Ishikawa (cell line): ENCODE results near the gene TPM1.

Experiments used
- CEBPB ChIP-seq: IDR thresholded peaks from 2 replicates; pipeline ENCODE4 v1.6.1; 2012
- CREB1 ChIP-seq: IDR thresholded peaks from 2 replicates; pipeline ENCODE4 v1.6.1; 2012; ENCODE audit warnings: low read depth
- EGR1 ChIP-seq: IDR thresholded peaks from 2 replicates; pipeline ENCODE4 v1.6.1; 2012
- EP300 ChIP-seq: IDR thresholded peaks from 2 replicates; pipeline ENCODE4 v1.6.1; 2012; ENCODE audit warnings: borderline replicate concordance
- FOXM1 ChIP-seq: IDR thresholded peaks from 2 replicates; pipeline ENCODE4 v1.6.1; 2012; ENCODE audit warnings: low read depth, borderline replicate concordance
- MAX ChIP-seq: IDR thresholded peaks from 2 replicates; pipeline ENCODE4 v1.6.1; 2012
- NFIC ChIP-seq: IDR thresholded peaks from 2 replicates; pipeline ENCODE4 v1.6.1; 2012
- RAD21 ChIP-seq: IDR thresholded peaks from 2 replicates; pipeline ENCODE4 v1.6.1; 2012; ENCODE audit warnings: low read depth
- REST ChIP-seq: IDR thresholded peaks from 2 replicates; pipeline ENCODE4 v1.6.1; 2012; ENCODE audit warnings: low read depth, mild to moderate bottlenecking
- TAF1 ChIP-seq: IDR thresholded peaks from 2 replicates; pipeline ENCODE4 v1.6.1; 2012; ENCODE audit warnings: low read depth, mild to moderate bottlenecking
- TCF12 ChIP-seq: IDR thresholded peaks from 2 replicates; pipeline ENCODE4 v1.6.1; 2012; ENCODE audit warnings: low read depth
- TEAD4 ChIP-seq: IDR thresholded peaks from 2 replicates; pipeline ENCODE4 v1.6.1; 2012
- USF1 ChIP-seq: IDR thresholded peaks from 2 replicates; pipeline ENCODE4 v1.6.1; 2012
- YY1 ChIP-seq: IDR thresholded peaks from 2 replicates; pipeline ENCODE4 v1.6.1; 2012; ENCODE audit warnings: low read depth
- ZBTB7A ChIP-seq: IDR thresholded peaks from 2 replicates; pipeline ENCODE4 v1.6.1; 2012; ENCODE audit warnings: low read depth

TPM1 gene

GRCh38 chr15:63090887-63091286 lies 48.3 kb downstream of the TPM1 start:
- TF ChIP-seq USF1 = no peak
- no peak for TF ChIP-seq TCF12
- TF ChIP-seq CREB1 = no peak
- no peak for TF ChIP-seq RAD21
- TF ChIP-seq FOXM1 = no peak
- TF ChIP-seq REST = no peak
- no peak for TF ChIP-seq EP300
- TF ChIP-seq CEBPB = no peak
- no peak for TF ChIP-seq MAX
- TF ChIP-seq TAF1 = no peak
- TF ChIP-seq NFIC = no peak
- no peak for TF ChIP-seq TEAD4
- no peak for TF ChIP-seq ZBTB7A
- TF ChIP-seq EGR1 = no peak
- no peak for TF ChIP-seq YY1

- TF ChIP-seq EP300 = no peak
- TF ChIP-seq NFIC = no peak
- TF ChIP-seq TEAD4 = no peak
- no peak for TF ChIP-seq TCF12
- TF ChIP-seq TAF1 = no peak
- TF ChIP-seq REST = no peak
- TF ChIP-seq YY1 = no peak
- no peak for TF ChIP-seq MAX
- no peak for TF ChIP-seq ZBTB7A
- no peak for TF ChIP-seq CEBPB
- TF ChIP-seq FOXM1 = no peak
- no peak for TF ChIP-seq EGR1
- TF ChIP-seq CREB1 = no peak
- TF ChIP-seq RAD21 = no peak
- TF ChIP-seq USF1 = no peak
Measured at GRCh38 chr15:63091679-63092446, 49.3 kb downstream of the TPM1 start.

- TF ChIP-seq MAX (peak; percentile 51; the same call in 1 of the 2 replicates), CREB1 (no peak), YY1 (peak; percentile 67), EP300 (no peak), RAD21 (peak; percentile 98), EGR1 (no peak)
Measured at GRCh38 chr15:63093486-63094205, 51.1 kb downstream of the TPM1 start.

GRCh38 chr15:63094495-63094931 lies 52.0 kb downstream of the TPM1 start:
- no peak for TF ChIP-seq EP300
- no peak for TF ChIP-seq TAF1
- TF ChIP-seq TEAD4 = no peak
- no peak for TF ChIP-seq EGR1
- no peak for TF ChIP-seq RAD21
- no peak for TF ChIP-seq NFIC
- no peak for TF ChIP-seq CEBPB
- no peak for TF ChIP-seq REST
- TF ChIP-seq TCF12 = no peak
- no peak for TF ChIP-seq FOXM1
- no peak for TF ChIP-seq MAX
- no peak for TF ChIP-seq CREB1
- no peak for TF ChIP-seq ZBTB7A
- no peak for TF ChIP-seq USF1
- no peak for TF ChIP-seq YY1
